Measurements from ENCODE around the gene CDH4.

CDH4 gene

GRCh38 chr20:61561111-61561830 is 309.2 kb downstream of the CDH4 start:
- H3K27me3 Mint-ChIP-seq (ENCODE audit: low read depth): no peaks in the 10 kb centered on the region

GRCh38 chr20:61562491-61562890 is 310.4 kb downstream of the CDH4 start:
- Mint-ChIP-seq H3K4me3 (no peak overlapping the region), H3K36me3 (ENCODE audit: low read depth) (no peaks in the 10 kb centered on the region), H3K27ac (no peak overlapping the region), H3K27me3 (ENCODE audit: low read depth) (no peaks in the 10 kb centered on the region), H3K9me3 (no peaks in the 10 kb centered on the region), H3K4me1 (ENCODE audit: low read depth) (no peaks in the 10 kb centered on the region)
- no peak for DNase-seq (ENCODE audit: low spot score)

More at GRCh38 chr20:61561111-61561830, 309.2 kb downstream of the CDH4 start:
- no peak overlapping the region for H3K27ac Mint-ChIP-seq
- no peak overlapping the region for H3K4me3 Mint-ChIP-seq
- H3K4me1 Mint-ChIP-seq (ENCODE audit: low read depth): no peaks in the 10 kb centered on the region
- H3K36me3 Mint-ChIP-seq (ENCODE audit: low read depth): no peaks in the 10 kb centered on the region
- H3K9me3 Mint-ChIP-seq: no peaks in the 10 kb centered on the region
- no peak for DNase-seq (ENCODE audit: low spot score)

- no peak for DNase-seq (ENCODE audit: low spot score)
- Mint-ChIP-seq H3K4me3 (no peak overlapping the region), H3K36me3 (ENCODE audit: low read depth) (no peaks in the 10 kb centered on the region), H3K27me3 (ENCODE audit: low read depth) (no peaks in the 10 kb centered on the region), H3K4me1 (ENCODE audit: low read depth) (no peaks in the 10 kb centered on the region), H3K9me3 (no peaks in the 10 kb centered on the region), H3K27ac (no peak overlapping the region)
Measured at GRCh38 chr20:61562897-61563504, 310.9 kb downstream of the CDH4 start.

GRCh38 chr20:61564628-61565027 is 312.6 kb downstream of the CDH4 start:
- Mint-ChIP-seq H3K4me3 (no peak overlapping the region), H3K9me3 (no peaks in the 10 kb centered on the region), H3K27ac (no peak overlapping the region), H3K4me1 (ENCODE audit: low read depth) (no peaks in the 10 kb centered on the region), H3K36me3 (ENCODE audit: low read depth) (no peaks in the 10 kb centered on the region), H3K27me3 (ENCODE audit: low read depth) (no peaks in the 10 kb centered on the region)
- no peak for DNase-seq (ENCODE audit: low spot score)

GRCh38 chr20:61565791-61566190 is 313.7 kb downstream of the CDH4 start:
- Mint-ChIP-seq H3K9me3 (no peaks in the 10 kb centered on the region), H3K36me3 (ENCODE audit: low read depth) (no peaks in the 10 kb centered on the region)
- DNase-seq (ENCODE audit: low spot score): no peak

GRCh38 chr20:61566691-61567090 is 314.6 kb downstream of the CDH4 start:
- H3K27me3 Mint-ChIP-seq (ENCODE audit: low read depth): no peaks in the 10 kb centered on the region
- no peaks in the 10 kb centered on the region for H3K4me1 Mint-ChIP-seq (ENCODE audit: low read depth)
- no peaks in the 10 kb centered on the region for H3K36me3 Mint-ChIP-seq (ENCODE audit: low read depth)
- DNase-seq (ENCODE audit: low spot score): no peak
- H3K4me3 Mint-ChIP-seq: no peak overlapping the region
- no peaks in the 10 kb centered on the region for H3K9me3 Mint-ChIP-seq
- H3K27ac Mint-ChIP-seq: no peak overlapping the region

More at GRCh38 chr20:61565791-61566190, 313.7 kb downstream of the CDH4 start:
- Mint-ChIP-seq H3K27ac (no peak overlapping the region), H3K27me3 (ENCODE audit: low read depth) (no peaks in the 10 kb centered on the region), H3K4me1 (ENCODE audit: low read depth) (no peaks in the 10 kb centered on the region), H3K4me3 (no peak overlapping the region)

- Mint-ChIP-seq H3K4me3 (no peak overlapping the region), H3K27me3 (ENCODE audit: low read depth) (no peaks in the 10 kb centered on the region), H3K9me3 (no peaks in the 10 kb centered on the region), H3K27ac (no peak overlapping the region), H3K4me1 (ENCODE audit: low read depth) (no peaks in the 10 kb centered on the region), H3K36me3 (ENCODE audit: low read depth) (no peaks in the 10 kb centered on the region)
- DNase-seq (ENCODE audit: low spot score): no peak
Measured at GRCh38 chr20:61567204-61567603, 315.1 kb downstream of the CDH4 start.

- Mint-ChIP-seq H3K4me3 (no peak overlapping the region), H3K27me3 (ENCODE audit: low read depth) (no peaks in the 10 kb centered on the region), H3K27ac (no peak overlapping the region), H3K4me1 (ENCODE audit: low read depth) (no peaks in the 10 kb centered on the region), H3K9me3 (no peaks in the 10 kb centered on the region), H3K36me3 (ENCODE audit: low read depth) (no peaks in the 10 kb centered on the region)
- DNase-seq (ENCODE audit: low spot score): no peak
Measured at GRCh38 chr20:61569825-61570224, 317.8 kb downstream of the CDH4 start.

- Mint-ChIP-seq H3K27ac (no peak overlapping the region), H3K27me3 (ENCODE audit: low read depth) (no peaks in the 10 kb centered on the region), H3K36me3 (ENCODE audit: low read depth) (no peaks in the 10 kb centered on the region), H3K4me3 (no peak overlapping the region), H3K9me3 (no peaks in the 10 kb centered on the region), H3K4me1 (ENCODE audit: low read depth) (no peaks in the 10 kb centered on the region)
- DNase-seq (ENCODE audit: low spot score): no peak
Measured at GRCh38 chr20:61570646-61571195, 318.7 kb downstream of the CDH4 start.

- Mint-ChIP-seq H3K4me3 (no peak overlapping the region), H3K27ac (no peak overlapping the region), H3K9me3 (no peaks in the 10 kb centered on the region), H3K27me3 (ENCODE audit: low read depth) (no peaks in the 10 kb centered on the region), H3K4me1 (ENCODE audit: low read depth) (no peaks in the 10 kb centered on the region), H3K36me3 (ENCODE audit: low read depth) (no peaks in the 10 kb centered on the region)
- no peak for DNase-seq (ENCODE audit: low spot score)
Measured at GRCh38 chr20:61571221-61571620, 319.2 kb downstream of the CDH4 start.

GRCh38 chr20:61571916-61572711 is 320.1 kb downstream of the CDH4 start:
- H3K36me3 Mint-ChIP-seq (ENCODE audit: low read depth): no peaks in the 10 kb centered on the region
- no peaks in the 10 kb centered on the region for H3K27me3 Mint-ChIP-seq (ENCODE audit: low read depth)

GRCh38 chr20:61572789-61573188 is 320.7 kb downstream of the CDH4 start:
- DNase-seq (ENCODE audit: low spot score): no peak
- no peaks in the 10 kb centered on the region for H3K9me3 Mint-ChIP-seq
- no peak overlapping the region for H3K4me3 Mint-ChIP-seq
- H3K27me3 Mint-ChIP-seq (ENCODE audit: low read depth): no peaks in the 10 kb centered on the region
- H3K4me1 Mint-ChIP-seq (ENCODE audit: low read depth): no peaks in the 10 kb centered on the region
- H3K27ac Mint-ChIP-seq: no peak overlapping the region
- H3K36me3 Mint-ChIP-seq (ENCODE audit: low read depth): no peaks in the 10 kb centered on the region

More at GRCh38 chr20:61571916-61572711, 320.1 kb downstream of the CDH4 start:
- Mint-ChIP-seq H3K4me1 (ENCODE audit: low read depth) (no peaks in the 10 kb centered on the region), H3K9me3 (no peaks in the 10 kb centered on the region), H3K4me3 (no peak overlapping the region), H3K27ac (no peak overlapping the region)
- DNase-seq (ENCODE audit: low spot score): no peak

- H3K9me3 Mint-ChIP-seq: no peaks in the 10 kb centered on the region
- H3K4me3 Mint-ChIP-seq: no peak overlapping the region
- DNase-seq (ENCODE audit: low spot score): no peak
- H3K27me3 Mint-ChIP-seq (ENCODE audit: low read depth): no peaks in the 10 kb centered on the region
- H3K27ac Mint-ChIP-seq: no peak overlapping the region
- no peaks in the 10 kb centered on the region for H3K4me1 Mint-ChIP-seq (ENCODE audit: low read depth)
- H3K36me3 Mint-ChIP-seq (ENCODE audit: low read depth): no peaks in the 10 kb centered on the region
Measured at GRCh38 chr20:61573415-61574305, 321.6 kb downstream of the CDH4 start.
